GM10266 (cell line): Measurements from ENCODE around the gene TRERF1.

Experiments
- DNase-seq: peaks from one replicate; pipeline ENCODE4 v3.0.0; 2012; ENCODE audit errors: extremely low spot score
- CTCF ChIP-seq: IDR thresholded peaks from 2 replicates; pipeline ENCODE4 v1.5.1; 2012; ENCODE audit warnings: mild to moderate bottlenecking, low read depth; ENCODE audit not compliant: control insufficient read depth, insufficient read depth; ENCODE audit errors: missing control alignments

The TRERF1 gene

GRCh38 chr6:42387336-42387735 lies 64.4 kb downstream of the TRERF1 start:
- DNase-seq, result no peak
- no peak for TF ChIP-seq CTCF

- no peak for DNase-seq
- TF ChIP-seq CTCF, result no peak
Measured at GRCh38 chr6:42385339-42385738, 66.4 kb downstream of the TRERF1 start.

GRCh38 chr6:42383421-42384205 lies 68.1 kb downstream of the TRERF1 start:
- DNase-seq, result no peak
- TF ChIP-seq CTCF, result no peak

- no peak for DNase-seq
- no peak for TF ChIP-seq CTCF
Measured at GRCh38 chr6:42381850-42382249, 69.9 kb downstream of the TRERF1 start.

- DNase-seq, result no peak
- TF ChIP-seq CTCF, result no peak
Measured at GRCh38 chr6:42380228-42380979, 71.3 kb downstream of the TRERF1 start.

GRCh38 chr6:42378536-42378935 lies 73.2 kb downstream of the TRERF1 start:
- TF ChIP-seq CTCF, result no peak
- no peak for DNase-seq

GRCh38 chr6:42378125-42378524 lies 73.6 kb downstream of the TRERF1 start:
- TF ChIP-seq CTCF, result no peak
- DNase-seq, result peak; percentile 23
